Stimulated activated CD8-positive, alpha-beta memory T cell treated with anti-CD3 and anti-CD28 coated beads, Interleukin-15, amount 100 ng/mL, for 1 hour (primary cell): ENCODE data around the gene ABCG4.
"Not testable (repeated sequence)": the region's sequence is repeated elsewhere in the genome, so short reads cannot be mapped to it uniquely, and the experiment has no call there.

Experiments used
- DNase-seq: peaks from one replicate; pipeline ENCODE4 v3.0.0-alpha.2; 2020; ENCODE audit warnings: low read depth

ABCG4 gene

DNA sequence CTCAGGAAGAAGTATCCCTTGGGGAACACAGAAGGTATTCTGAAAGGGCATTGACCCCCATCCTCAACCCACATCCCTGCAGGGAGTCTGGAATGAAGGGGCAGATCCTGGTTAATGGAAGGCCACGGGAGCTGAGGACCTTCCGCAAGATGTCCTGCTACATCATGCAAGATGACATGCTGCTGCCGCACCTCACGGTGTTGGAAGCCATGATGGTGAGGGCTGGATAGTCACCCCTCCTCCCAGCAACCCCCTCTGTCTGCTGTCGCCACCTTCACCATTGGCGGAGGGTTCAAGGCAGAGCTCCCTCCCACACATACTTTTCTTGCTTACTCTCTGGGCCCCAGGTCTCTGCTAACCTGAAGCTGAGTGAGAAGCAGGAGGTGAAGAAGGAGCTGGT lies 5.3 kb downstream of the ABCG4 start:
- no peak for DNase-seq

DNA sequence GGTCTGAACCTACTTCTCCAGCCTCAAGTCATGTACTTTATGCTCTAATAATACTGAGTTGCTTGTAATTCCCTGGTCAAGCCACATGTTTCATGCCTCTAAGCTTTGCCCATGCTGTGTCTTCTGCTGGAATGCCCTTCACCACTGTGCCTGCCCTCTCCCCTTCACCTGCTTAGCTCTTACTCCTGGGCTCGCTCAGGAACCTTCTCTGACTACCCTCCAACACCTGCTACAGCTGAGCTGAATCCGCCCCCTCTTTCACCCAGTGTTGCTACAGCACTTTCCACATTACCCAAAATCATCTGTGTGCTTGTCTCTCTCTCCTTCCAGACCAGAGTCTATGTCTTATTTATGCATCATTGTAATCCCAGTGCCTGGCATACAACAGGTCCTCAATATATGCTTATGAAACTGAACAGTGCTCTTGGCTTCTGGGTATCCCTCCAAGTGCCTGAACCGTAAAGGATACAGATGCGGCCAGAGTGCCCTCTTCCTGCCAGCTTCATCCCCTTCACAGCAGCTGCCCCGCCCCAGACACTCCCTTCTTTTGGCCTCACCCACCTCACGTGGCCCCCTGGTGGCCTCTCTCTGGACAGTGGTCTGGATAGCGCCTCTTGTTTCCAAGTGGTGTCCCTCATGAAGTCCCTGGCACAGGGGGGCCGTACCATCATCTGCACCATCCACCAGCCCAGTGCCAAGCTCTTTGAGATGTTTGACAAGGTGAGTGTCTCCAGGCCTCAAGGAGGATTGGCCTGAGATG lies 7.1 kb downstream of the ABCG4 start:
- no peak for DNase-seq

DNA sequence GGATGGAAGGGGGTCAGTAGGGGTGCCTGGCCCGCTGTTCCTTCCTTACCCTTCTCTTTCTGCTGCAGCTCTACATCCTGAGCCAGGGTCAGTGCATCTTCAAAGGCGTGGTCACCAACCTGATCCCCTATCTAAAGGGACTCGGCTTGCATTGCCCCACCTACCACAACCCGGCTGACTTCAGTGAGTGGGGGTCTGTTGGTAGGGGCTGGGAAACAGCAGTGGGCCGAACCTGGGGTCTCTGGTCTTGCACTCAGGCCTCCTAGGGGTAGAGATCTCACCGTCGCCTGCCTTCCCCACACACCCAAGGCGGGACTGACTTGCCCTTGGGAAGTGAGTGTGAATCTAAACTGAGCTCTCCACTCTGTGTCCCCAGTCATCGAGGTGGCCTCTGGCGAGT lies 7.6 kb downstream of the ABCG4 start:
- DNase-seq = no peak

DNA sequence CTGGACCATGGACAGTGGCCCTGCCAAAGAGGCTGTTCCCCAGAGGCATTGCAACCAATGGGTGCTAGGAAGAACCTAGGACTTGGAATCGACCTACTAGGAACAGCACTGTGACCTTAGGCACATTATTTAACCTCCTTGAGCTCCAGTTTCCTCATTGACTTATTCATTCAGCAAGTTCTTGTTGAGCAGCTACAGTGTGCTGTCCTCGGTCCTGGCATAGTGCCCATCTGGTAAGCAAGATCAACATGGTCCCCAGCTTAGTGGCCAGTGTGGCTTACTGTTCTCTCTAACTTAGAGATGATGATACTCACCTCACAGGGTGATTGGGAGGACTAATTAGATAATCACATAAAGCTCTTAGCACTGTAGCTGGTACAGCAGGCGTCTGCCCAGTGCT lies 8.2 kb downstream of the ABCG4 start:
- DNase-seq = no peak

DNA sequence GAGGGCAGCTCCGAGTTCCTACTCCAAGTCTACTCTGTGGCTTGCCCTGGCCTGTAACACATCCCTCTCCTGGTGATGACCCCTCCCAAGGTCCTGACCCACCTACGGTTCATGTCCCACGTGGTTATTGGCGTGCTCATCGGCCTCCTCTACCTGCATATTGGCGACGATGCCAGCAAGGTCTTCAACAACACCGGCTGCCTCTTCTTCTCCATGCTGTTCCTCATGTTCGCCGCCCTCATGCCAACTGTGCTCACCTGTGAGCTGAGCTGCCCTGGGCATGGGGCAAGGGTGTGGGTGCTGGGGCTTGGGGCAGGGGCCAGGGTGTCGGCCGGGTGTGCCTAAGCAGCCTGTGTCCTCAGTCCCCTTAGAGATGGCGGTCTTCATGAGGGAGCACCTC lies 9.6 kb downstream of the ABCG4 start:
- DNase-seq = no peak

DNA sequence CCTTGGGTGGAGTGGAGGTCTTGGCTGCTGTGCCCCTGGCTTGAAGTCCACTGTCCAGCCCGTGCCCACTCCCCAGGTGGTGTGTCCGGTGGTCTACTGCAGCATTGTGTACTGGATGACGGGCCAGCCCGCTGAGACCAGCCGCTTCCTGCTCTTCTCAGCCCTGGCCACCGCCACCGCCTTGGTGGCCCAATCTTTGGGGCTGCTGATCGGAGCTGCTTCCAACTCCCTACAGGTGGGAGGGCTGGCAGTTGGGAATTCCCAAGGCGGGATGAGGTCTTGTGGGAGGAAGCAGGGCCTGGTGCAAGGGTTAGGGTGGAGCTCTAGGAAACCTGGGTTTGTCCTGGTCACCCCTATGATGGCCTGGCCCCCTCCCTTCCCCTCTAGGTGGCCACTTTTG lies 11.3 kb downstream of the ABCG4 start:
- DNase-seq = no peak

DNA sequence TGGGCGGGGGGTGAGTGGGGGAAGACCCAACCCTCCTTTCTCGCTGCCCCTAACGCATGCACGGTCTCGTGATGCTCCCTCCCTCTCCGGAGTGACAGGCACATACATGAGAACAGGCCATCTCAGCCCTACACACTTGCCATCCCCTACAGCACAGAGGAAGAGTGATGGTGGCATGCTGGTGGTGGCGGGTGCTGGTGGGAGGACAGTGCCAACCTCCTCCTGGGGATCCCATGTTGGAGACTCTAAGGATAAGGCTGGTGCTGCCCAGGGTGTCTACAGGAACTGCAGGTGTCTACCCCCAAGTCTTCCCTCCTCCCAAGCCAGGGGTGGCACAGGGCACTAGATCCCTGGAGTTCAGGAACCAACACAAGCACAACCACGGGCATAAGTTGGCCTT lies 13.0 kb downstream of the ABCG4 start:
- no peak for DNase-seq

DNA sequence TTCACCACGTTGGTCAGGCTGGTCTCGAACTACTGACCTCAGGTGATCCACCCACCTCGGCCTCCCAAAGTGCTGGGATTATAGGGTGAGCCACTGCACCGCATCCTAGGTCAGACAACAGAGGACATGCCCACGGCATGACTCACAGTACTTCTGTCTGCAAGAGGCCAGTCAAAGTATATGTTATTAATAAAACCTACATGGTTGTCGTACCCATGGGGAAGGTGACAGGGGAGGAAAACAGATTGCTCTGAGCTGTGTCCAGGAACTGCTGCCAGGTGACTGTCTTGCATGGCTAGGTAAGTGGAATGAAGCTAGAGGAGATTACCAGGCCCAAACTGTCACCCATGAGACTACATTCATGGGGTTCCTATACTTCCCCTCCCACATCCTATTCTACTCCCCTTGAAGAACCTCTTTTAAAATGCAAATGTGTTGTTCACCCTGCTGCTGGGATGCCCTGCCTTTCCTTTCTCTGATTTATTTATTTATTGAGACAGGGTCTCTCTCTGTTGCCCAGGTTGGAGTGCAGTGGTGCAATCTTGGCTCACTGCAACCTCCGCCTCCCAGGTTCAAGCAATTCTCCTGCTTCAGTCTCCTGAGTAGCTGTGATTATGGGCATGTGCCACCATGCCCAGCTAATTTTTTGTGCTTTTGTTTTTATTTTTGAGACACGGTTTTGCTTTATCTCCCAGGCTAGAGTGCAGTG lies 17.7 kb downstream of the ABCG4 start:
- no peak for DNase-seq

DNA sequence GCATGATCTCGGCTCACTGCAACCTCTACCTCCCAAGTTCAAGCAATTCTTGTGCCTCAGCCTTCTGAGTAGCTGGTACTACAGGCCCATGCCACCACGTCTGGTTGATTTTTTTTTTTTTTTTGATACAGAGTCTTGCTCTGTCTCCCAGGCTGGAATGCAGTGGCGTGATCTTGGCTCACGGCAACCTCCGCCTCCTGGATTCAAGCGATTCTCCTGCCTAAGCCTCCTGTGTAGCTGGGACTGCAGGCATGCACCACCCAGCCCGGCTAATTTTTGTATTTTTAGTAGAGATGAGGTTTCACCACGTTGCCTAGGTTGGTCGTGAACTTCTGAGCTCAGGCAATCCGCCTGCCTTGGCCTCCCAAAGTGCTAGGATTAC lies 18.2 kb downstream of the ABCG4 start:
- not testable (repeated sequence) for DNase-seq

DNA sequence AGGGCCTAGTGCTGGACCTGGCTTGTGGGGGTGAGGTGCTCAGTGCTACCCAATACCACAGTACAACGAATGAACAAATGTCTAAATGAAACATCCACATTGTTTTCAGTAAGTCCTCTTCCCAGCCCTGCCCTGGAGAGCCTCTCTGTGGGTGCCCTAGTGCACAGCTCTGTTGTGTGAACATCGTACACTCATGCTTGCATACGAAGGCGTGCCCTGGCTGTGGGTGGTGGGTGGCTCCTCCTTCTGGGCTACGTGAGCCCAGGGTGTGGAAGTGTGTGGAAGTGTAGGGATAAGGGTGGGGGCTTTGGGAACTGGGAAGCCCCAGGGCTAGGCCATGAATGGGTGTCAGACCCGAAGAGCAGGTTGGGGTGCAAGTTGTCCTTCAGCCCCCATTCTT lies 19.1 kb downstream of the ABCG4 start:
- DNase-seq = no peak

DNA sequence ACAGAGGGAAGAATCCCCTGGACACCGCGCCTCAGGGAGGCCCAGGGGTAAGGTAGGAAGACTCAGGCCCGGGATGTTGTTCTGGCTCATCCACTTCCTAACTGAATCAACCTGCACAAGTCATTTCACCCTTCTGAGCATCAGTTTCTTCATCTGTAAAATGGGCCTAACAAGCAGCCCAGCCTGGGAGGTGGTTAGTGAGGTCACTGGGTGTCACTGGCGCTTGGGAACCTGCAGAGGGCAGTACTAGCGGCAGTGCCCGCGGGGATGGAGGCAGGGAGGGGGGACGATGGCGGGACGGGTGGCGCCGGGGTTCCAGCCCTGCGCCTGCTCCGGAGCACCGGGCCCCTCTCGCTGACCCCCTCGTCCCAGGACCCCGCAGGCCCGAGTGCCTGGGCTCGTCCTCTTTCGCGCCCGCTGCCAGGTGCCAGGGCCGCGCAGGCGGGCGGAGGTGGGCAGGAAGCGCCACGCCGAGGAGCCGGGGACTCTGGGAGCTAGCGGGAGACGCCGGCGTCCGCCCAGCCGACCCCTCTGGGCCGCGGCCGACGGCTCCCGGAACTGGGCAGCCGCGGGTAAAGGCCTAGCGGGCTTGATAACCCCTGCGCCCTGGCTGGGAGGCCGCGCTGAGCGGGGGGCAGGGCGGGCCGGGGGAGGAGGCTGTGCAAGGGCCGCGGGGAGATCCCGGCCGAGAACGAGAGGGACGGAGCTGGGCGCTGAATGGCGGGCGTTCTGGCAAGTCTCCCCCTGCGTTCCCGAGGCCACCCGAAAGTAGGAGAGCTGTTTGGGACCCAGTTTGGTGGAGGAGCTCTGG lies 19.8 kb downstream of the ABCG4 start, which contains the start of gene NLRX1:
TSS of gene NLRX1 (plus strand) at position 255 of the 811 bp plus-strand sequence. CDS start 2,679 bp downstream, outside the sequence.
- DNase-seq = peak; percentile 65

DNA sequence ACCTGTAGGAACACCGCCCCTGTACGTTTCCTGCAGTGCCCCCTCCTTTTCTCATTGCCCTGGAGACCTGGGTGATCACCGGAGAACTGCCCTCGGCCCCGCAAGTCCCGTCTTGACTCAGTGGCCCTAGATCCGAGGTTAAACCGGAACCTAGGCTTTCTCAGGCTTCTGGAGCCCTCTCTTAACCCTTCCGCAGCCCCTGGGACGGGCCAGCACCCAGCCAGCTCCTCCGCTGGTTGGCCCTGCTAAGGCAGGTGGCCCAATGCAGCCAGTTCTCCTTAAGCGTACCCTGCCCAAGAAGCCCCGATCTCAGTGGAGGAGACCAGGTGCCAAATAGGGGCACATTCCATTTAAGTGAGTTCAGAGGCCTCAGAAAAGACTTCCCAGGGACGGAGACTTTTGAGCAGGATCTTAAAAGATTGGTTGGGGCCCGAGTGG lies 20.4 kb downstream of the ABCG4 start:
- no peak for DNase-seq

DNA sequence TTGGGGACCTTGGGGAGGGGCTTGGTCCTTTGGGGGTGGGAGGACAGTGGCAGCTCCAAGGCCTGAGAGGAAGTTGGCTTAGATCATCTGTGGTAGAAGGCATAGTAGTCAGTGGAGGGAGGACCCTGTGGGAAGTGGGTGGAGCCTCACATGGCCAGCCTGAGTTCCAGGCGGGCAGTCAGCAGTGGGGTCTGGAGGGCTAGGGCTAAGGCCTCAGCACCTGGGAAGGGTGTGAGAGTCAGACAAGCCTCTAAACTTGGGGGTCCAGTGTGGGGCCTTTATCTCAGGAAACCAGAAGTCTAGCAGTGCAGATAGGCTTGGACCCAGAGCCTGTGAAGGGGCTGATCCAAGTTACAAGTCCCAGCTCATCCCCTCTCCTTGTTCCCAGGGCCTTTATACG lies 23.7 kb downstream of the ABCG4 start:
- DNase-seq = no peak

DNA sequence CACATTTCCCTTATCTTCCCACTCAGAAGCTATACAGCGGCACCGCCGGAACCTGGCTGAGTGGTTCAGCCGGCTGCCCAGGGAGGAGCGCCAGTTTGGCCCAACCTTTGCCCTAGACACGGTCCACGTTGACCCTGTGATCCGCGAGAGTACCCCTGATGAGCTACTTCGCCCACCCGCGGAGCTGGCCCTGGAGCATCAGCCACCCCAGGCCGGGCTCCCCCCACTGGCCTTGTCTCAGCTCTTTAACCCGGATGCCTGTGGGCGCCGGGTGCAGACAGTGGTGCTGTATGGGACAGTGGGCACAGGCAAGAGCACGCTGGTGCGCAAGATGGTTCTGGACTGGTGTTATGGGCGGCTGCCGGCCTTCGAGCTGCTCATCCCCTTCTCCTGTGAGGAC lies 24.6 kb downstream of the ABCG4 start:
- DNase-seq = no peak

DNA sequence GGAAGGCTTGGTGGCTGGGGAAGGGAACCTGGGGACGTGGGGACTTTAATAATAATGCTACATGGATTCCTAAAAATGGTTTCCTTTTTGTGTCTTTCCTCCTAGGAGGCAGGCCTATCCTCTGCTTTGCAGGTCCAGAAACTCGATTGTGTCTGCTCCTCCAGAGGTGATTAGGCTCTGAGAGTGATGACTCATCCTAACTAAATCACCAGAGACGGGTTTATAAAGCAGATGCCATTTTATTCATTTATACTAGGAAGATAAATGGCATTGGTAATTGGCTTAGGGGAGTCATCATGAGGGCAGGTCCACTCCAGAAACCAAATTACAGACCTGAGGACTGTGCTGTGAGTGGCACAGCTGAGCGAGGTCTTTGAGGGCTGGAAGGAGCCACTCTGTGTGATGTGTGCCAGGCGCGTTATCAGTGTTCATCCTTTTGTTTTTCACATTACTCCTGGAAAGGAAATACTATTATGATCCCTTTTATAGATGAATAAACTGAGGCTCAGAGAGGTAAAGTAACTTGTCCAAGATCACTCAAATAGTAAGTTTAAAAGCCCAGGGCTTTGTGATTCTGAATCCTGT lies 26.7 kb downstream of the ABCG4 start:
- DNase-seq = no peak

DNA sequence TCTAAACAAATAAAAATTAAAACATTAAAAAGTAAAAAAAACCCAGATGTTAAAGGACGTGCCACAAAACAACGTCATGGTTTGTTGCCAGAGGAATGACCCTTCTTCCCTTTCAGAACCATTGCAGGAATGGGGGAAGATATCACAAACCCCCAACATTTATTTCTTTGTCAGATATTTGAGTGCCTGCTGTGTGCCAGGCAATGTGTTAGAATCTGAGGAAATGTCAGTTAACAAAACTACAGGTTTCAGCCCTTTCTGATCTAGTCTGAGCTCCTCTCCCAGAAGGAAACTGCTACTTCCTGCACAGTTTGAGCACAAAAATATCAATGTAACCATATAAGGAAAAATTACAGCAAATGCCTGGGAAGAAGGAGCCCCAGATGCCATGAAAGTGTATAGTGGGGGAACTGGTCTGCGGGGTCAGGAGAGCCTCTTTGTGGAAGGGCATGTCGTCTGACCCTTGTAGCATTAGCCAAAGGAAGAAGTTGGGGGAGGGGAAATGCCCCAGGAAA lies 29.4 kb downstream of the ABCG4 start:
- DNase-seq = no peak

DNA sequence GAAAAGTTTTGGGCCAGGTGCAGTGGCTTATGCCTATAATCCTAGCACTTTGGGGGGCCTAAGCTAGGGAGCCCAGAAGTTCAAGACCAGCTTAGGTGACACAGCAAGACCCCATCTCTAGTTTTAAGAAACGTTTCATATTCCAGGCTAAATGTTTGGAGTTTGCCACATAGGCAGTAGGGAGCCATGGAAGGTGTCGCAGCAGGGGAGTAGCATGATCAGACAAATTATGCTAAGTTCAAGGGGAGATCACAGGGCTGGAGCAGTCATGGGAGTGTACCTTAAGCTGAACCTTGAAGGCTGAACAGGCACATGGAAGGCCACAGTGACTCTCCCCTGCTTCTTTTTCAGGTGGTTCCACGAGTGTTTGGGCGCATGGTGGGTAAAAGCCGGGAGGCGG lies 30.5 kb downstream of the ABCG4 start:
- DNase-seq = no peak

DNA sequence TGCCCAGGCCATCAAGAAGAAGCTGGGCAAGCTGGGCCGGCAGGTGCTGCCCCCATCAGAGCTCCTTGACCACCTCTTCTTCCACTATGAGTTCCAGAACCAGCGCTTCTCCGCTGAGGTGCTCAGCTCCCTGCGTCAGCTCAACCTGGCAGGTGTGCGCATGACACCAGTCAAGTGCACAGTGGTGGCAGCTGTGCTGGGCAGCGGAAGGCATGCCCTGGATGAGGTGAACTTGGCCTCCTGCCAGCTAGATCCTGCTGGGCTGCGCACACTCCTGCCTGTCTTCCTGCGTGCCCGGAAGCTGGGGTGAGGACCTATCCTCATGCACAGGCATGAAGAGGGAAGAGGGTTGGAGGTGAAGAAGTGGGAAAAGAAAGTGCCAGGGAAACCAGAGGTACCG lies 31.1 kb downstream of the ABCG4 start:
- DNase-seq = no peak

DNA sequence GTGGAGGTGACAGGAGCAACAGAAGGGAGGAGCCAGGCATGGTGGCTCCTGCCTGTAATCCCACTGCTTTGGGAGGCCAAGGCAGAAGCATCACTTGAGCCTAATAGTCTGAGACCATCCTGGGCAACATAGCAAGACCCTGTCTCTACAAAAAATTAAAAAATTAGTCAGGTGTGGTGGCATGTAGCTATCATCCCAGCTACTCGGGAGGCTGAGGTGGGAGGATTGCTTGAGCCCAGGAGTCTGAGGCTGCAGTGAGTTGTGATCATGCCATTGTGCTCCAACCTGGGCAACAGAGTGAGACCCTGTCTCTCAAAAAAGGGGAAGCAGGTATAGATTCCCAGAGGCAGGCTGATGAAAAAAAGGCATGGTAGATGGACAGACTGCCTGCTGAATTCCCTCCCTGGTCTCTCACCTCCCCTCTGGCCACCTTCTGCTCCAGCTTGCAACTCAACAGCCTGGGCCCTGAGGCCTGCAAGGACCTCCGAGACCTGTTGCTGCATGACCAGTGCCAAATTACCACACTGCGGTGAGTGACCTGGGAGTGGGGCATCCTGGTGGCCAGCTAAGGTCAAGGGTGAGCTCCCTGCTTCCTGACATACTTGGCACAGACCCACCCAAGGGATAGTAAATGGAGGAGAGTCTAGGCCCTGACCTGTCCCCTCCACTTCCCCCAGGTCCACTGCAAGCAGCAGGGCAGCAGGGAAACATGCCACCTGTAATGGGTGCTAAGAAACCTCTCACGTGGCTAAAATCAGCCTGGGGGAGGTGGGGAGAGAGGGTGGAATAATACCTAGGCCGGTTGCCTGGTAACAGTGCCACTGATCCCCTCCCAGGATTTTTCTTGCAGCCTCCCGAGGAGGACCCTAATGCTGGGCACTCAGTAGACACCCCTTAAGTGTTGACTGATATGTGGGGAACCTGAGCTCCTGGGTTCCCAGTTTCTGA lies 32.2 kb downstream of the ABCG4 start:
- no peak for DNase-seq

DNA sequence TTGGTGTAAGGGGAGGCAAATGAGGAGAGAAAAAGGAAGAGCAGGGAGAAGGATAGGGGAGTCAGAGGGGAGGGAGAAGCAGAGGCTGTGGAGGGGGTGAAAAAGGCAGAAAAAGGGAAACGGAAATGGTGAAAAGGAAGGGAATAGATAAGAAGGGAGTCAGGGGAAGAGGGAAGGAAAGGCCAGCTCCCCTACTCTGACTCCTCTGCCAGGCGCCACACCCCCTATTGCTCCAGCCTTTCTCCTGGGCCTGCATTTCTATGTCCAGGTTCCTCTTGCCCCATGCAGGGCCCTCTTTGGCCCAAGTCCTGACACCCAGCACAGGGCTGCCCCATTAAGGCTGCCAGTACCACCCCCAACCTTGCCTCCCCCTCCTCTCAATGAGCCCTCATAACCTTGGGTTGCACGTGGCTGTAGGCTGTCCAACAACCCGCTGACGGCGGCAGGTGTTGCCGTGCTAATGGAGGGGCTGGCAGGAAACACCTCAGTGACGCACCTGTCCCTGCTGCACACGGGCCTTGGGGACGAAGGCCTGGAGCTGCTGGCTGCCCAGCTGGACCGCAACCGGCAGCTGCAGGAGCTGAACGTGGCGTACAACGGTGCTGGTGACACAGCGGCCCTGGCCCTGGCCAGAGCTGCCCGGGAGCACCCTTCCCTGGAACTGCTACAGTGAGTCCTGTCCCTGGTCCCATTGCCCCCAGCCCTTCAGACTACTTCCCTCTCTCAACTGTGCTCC lies 33.0 kb downstream of the ABCG4 start:
- no peak for DNase-seq
